OCI-LY1 (cell line): ENCODE results near the gene PROC.

Experiments used
- H2AFZ ChIP-seq: fragments of 200-600 bp; sonication (generic), shearing (Covaris generic); 2 replicates; pipeline ENCODE4 v1.6.0; 2014; ENCODE audit warnings: antibody characterized with exemption, mild to moderate bottlenecking, low read length
- H3F3A ChIP-seq: fragments of 200-600 bp; sonication (generic), shearing (Covaris generic); 2 replicates; pipeline ENCODE4 v1.6.0; 2014; ENCODE audit warnings: mild to moderate bottlenecking, antibody characterized with exemption, low read length, moderate library complexity; ENCODE audit not compliant: insufficient read depth
- H3K27ac ChIP-seq: fragments of 200-600 bp; sonication (generic); 2 replicates; pipeline ENCODE4 v1.5.1; 2014; ENCODE audit warnings: low read length, mixed run types, mild to moderate bottlenecking, low read depth; ENCODE audit not compliant: poor library complexity, severe bottlenecking
- H3K27me3 ChIP-seq: fragments of 200-600 bp; sonication (generic); 2 replicates; pipeline ENCODE4 v1.6.0; 2014; ENCODE audit warnings: antibody characterized with exemption, mild to moderate bottlenecking, low read length, moderate library complexity; ENCODE audit not compliant: insufficient read depth
- H3K36me3 ChIP-seq: fragments of 200-600 bp; sonication (generic); 2 replicates; pipeline ENCODE4 v1.6.1; 2014; ENCODE audit warnings: mild to moderate bottlenecking, antibody characterized with exemption, low read length, moderate library complexity, mixed read lengths; ENCODE audit not compliant: insufficient read depth
- H3K4me1 ChIP-seq: fragments of 200-600 bp; sonication (generic); 2 replicates; pipeline ENCODE4 v1.5.1; 2014; ENCODE audit warnings: mild to moderate bottlenecking, low read length, moderate library complexity; ENCODE audit not compliant: insufficient read depth, severe bottlenecking
- H3K4me2 ChIP-seq: fragments of 200-600 bp; sonication (generic), shearing (Covaris generic); 2 replicates; pipeline ENCODE4 v1.6.1; 2014; ENCODE audit warnings: low read length
- H3K4me3 ChIP-seq: fragments of 200-600 bp; sonication (generic); 2 replicates; pipeline ENCODE4 v1.5.1; 2014; ENCODE audit warnings: low read length, low read depth, mild to moderate bottlenecking, mixed read lengths; ENCODE audit not compliant: poor library complexity, severe bottlenecking
- H3K79me2 ChIP-seq: fragments of 200-600 bp; shearing (Covaris generic); 2 replicates; pipeline ENCODE4 v1.6.1; 2016; ENCODE audit warnings: mixed run types, low read length, mixed read lengths; ENCODE audit not compliant: insufficient read depth
- H3K9ac ChIP-seq: fragments of 200-600 bp; sonication (generic), shearing (Covaris generic); 2 replicates; pipeline ENCODE4 v1.6.1; 2014; ENCODE audit warnings: mild to moderate bottlenecking, low read length, mixed read lengths
- H3K9me2 ChIP-seq: fragments of 200-600 bp; sonication (generic), shearing (Covaris generic); 2 replicates; pipeline ENCODE4 v1.6.1; 2014; ENCODE audit warnings: low read depth, mild to moderate bottlenecking, low read length, mixed read lengths
- H3K9me3 ChIP-seq: fragments of 200-600 bp; shearing (Covaris generic); 2 replicates; pipeline ENCODE4 v1.6.1; 2014; ENCODE audit warnings: low read length, mixed read lengths
- H4K20me1 ChIP-seq: fragments of 200-600 bp; sonication (generic), shearing (Covaris generic); 2 replicates; pipeline ENCODE4 v1.6.0; 2016; ENCODE audit warnings: mild to moderate bottlenecking, low read length; ENCODE audit not compliant: insufficient read depth
- CTCF ChIP-seq: fragments of 200-600 bp; sonication (generic), shearing (Covaris generic); IDR thresholded peaks from 2 replicates; pipeline ENCODE4 v1.5.1; 2017; ENCODE audit warnings: mild to moderate bottlenecking, antibody characterized with exemption, low read length, moderate library complexity, mixed read lengths
- EZH2 ChIP-seq: fragments of 200-600 bp; sonication (generic), shearing (Covaris generic); IDR thresholded peaks from 2 replicates; pipeline ENCODE4 v1.8.0; 2017; ENCODE audit warnings: borderline replicate concordance, mixed run types, mild to moderate bottlenecking, antibody characterized with exemption, low read length, moderate library complexity, mixed read lengths

The PROC gene

GRCh38 chr2:127429844-127430425 is 11.7 kb downstream of the PROC start:
- Histone ChIP-seq H3K9ac (no peak overlapping the region), H3K4me3 (no peak overlapping the region), H4K20me1 (no peaks in the 10 kb centered on the region), H3F3A (no peaks in the 10 kb centered on the region), H3K36me3 (no peaks in the 10 kb centered on the region), H3K9me3 (no peaks in the 10 kb centered on the region), H2AFZ (no peak overlapping the region), H3K79me2 (no peaks in the 10 kb centered on the region), H3K4me1 (no peaks in the 10 kb centered on the region), H3K27ac (no peak overlapping the region), H3K27me3 (no peaks in the 10 kb centered on the region), H3K9me2 (no peaks in the 10 kb centered on the region), H3K4me2 (no peak overlapping the region)
- TF ChIP-seq CTCF (no peak), EZH2 (no peak)

DNA sequence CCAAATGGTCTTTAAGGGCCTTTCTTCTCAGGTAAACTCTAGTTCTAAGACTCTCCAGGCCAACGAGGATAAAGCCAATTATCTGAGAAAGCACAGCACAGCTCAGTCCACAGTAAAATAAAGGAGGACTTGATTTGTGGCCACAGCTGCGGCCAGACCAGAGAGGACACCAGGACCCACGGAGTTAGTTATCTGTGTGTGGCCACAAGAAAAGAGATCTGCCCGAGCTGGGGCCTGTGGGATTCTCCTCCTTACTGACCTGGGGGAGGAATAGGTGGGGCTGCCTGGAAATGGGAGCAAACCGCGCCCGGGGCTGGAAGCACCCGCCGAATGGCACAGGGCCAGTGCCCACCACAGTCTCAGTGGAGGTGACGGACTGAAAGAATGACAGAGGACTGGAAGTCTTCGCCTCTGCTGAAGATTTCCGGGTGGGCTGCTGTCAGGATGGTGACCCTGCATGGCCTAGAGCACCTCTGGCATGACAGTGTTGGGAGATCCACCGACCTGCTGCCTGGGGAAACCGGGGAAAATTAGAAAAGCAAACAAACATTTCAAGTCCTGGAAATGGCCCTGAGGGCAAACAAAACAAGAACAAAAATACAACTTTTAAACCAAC is 13.3 kb downstream of the PROC start:
- H3K4me3 ChIP-seq, result no peak overlapping the region
- H3F3A ChIP-seq, result no peaks in the 10 kb centered on the region
- H3K27ac ChIP-seq, result no peak overlapping the region
- H3K36me3 ChIP-seq, result no peaks in the 10 kb centered on the region
- H3K9ac ChIP-seq, result no peak overlapping the region
- no peak overlapping the region for H3K4me2 ChIP-seq
- H3K79me2 ChIP-seq, result no peaks in the 10 kb centered on the region
- no peaks in the 10 kb centered on the region for H3K27me3 ChIP-seq
- TF ChIP-seq CTCF (no peak), EZH2 (no peak)
- H3K9me3 ChIP-seq, result no peaks in the 10 kb centered on the region
- H2AFZ ChIP-seq, result no peak overlapping the region
- no peaks in the 10 kb centered on the region for H3K4me1 ChIP-seq
- no peaks in the 10 kb centered on the region for H3K9me2 ChIP-seq
- H4K20me1 ChIP-seq, result no peaks in the 10 kb centered on the region

- H3K9ac ChIP-seq, result no peak overlapping the region
- no peaks in the 10 kb centered on the region for H3K4me1 ChIP-seq
- TF ChIP-seq EZH2, result no peak
- no peak for TF ChIP-seq CTCF
- no peaks in the 10 kb centered on the region for H4K20me1 ChIP-seq
- no peak overlapping the region for H2AFZ ChIP-seq
- H3K4me3 ChIP-seq, result no peak overlapping the region
- H3K36me3 ChIP-seq, result no peaks in the 10 kb centered on the region
- H3K79me2 ChIP-seq, result no peaks in the 10 kb centered on the region
- no peak overlapping the region for H3K27ac ChIP-seq
- H3K4me2 ChIP-seq, result no peak overlapping the region
- no peaks in the 10 kb centered on the region for H3K9me2 ChIP-seq
- H3K27me3 ChIP-seq, result no peaks in the 10 kb centered on the region
- no peaks in the 10 kb centered on the region for H3K9me3 ChIP-seq
- no peaks in the 10 kb centered on the region for H3F3A ChIP-seq
Measured at GRCh38 chr2:127434515-127434914, 16.3 kb downstream of the PROC start.
